ENCODE data around the gene TRPM4. TPM values are rescaled to one million over a fixed set of nuclear protein-coding genes. Genes with fewer than 3 reads are reported as not detected.

TRPM4 gene
- total and polyA plus RNA-seq, 2 of the 8 experiments (the other 6 are each of a cell fraction or from before 2014, with no cell fraction given): 11.3 to 13.3 TPM

DNA sequence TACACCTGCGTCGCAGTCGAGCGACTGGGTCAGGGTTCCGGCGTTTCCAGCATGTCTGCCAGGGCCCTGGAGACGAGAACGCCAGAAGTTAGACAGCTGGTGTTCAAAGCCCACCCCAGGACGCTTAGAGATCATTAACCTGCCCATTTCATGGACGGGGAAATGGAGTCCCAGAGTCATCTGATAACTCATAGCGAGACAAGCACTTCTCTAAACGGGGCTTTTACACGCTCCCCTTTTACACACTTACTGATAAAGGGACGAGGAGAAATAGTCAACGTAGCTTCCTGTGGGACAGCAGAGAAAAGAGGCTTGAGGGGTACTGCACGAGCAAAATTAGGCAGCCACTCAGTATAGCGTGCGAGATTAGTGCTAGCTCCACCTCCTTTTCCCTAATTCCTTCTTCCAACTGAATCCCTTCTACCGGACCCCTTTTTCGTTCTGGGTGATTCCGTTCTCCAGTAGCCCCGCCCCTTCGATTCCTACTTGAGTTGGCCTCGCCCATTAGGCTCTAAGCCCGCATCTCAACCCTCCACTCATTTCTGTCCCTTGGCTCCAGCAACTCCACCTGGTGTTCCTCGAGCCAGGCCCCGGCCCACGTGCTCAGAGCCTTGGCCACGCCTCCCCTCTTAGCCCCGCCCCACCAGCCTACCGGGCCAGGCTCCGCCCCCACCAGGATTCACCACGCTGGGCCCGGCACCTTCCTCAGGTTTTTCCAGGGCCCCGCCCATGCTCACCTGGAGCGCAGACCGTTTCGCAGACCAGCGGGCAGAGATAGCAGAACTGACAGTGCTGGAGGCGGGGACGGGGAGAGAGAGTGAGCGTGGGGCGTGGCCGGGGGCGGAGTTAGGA, 6.1 kb upstream of the TRPM4 start (continued):
- TF ChIP-seq ASH2L (IDR thresholded peaks at IDR 0.05; ENCODE audit: low read length): no peak
- no peak for TF ChIP-seq CTCF (IDR thresholded peaks at IDR 0.05; ENCODE audit: control extremely low read depth in 1 of 3, insufficient read depth in 1 of 3, low read depth in 1 of 3, low read length in 3 of 3)
- peak; percentile 89 for TF ChIP-seq KDM1A (IDR thresholded peaks at IDR 0.05; ENCODE audit: borderline replicate concordance, low read length)
- no peak for TF ChIP-seq HDAC6 (IDR thresholded peaks at IDR 0.05; ENCODE audit: low read depth, low read length)
- peak; percentile 79; the same call in 1 of the 2 replicates for TF ChIP-seq TAF1 (IDR thresholded peaks at IDR 0.05; ENCODE audit: low read depth, low read length)
- TF ChIP-seq RFX5 (IDR thresholded peaks at IDR 0.05; ENCODE audit: borderline replicate concordance, low read depth, low read length): no peak
- no peak for TF ChIP-seq CHD7 (IDR thresholded peaks at IDR 0.05; ENCODE audit: insufficient replicate concordance, low read length)
